Omental fat pad (tissue), 4 donors: ENCODE data around the gene UQCR10. TPM values are rescaled to one million over a fixed set of nuclear protein-coding genes. Genes with fewer than 3 reads are reported as not detected.

Experiments used
- ATAC-seq: fragments of 150-250 bp; one replicate; pipeline ENCODE4 v1.9.1; 2016; ENCODE audit warnings: mild to moderate bottlenecking, moderate library complexity; ENCODE audit not compliant: low FRiP score
- DNase-seq: peaks from one replicate; pipeline ENCODE4 v3.0.0-alpha.2; 2019; ENCODE audit warnings: low spot score
- CTCF ChIP-seq, 3 donors: fragments of 450-650 bp; IDR thresholded peaks; one replicate each; pipeline ENCODE4 v1.5.1; 2016 to 2017; ENCODE audit warnings: antibody characterized with exemption in 3 of 3, mild to moderate bottlenecking in 3 of 3, moderate library complexity in 2 of 3
- total RNA-seq, 4 donors: library from RNA; depleted of rRNA; stranded (reverse); fragments of >200 nt; gene quantifications; one replicate each; pipeline ENCODE4 v1.1.0, GENCODE V29; 2016

UQCR10 gene
- 10 to 100 TPM; 47.3 to 73.6 (median 65.4) TPM for total RNA-seq

- DNase-seq: peak; percentile 87
- ATAC-seq: peak; percentile 91
- no peak for TF ChIP-seq CTCF (IDR thresholded peaks at IDR 0.05)
These were observed at the start of gene UQCR10 for GRCh38 chr22:29767171-29768051. TSS of gene UQCR10 (plus strand) at chr22:29767369. CDS start at chr22:29767399, 30 bp downstream.

- ATAC-seq (no peak), DNase-seq (no peak)
- no peak for TF ChIP-seq CTCF (IDR thresholded peaks at IDR 0.05)
These were observed 49.4 kb upstream of the UQCR10 start for GRCh38 chr22:29717789-29718188.

GRCh38 chr22:29718949-29719898 lies 47.9 kb upstream of the UQCR10 start:
- TF ChIP-seq CTCF (IDR thresholded peaks at IDR 0.05): no peak
- ATAC-seq (no peak), DNase-seq (no peak)

GRCh38 chr22:29719899-29720645 lies 47.1 kb upstream of the UQCR10 start, which contains the start of gene CABP7:
TSS of gene CABP7 (plus strand) at chr22:29720003. CDS start at chr22:29720425, 422 bp downstream.
- no peak for DNase-seq
- TF ChIP-seq CTCF (IDR thresholded peaks at IDR 0.05): no peak
- no peak for ATAC-seq

- ATAC-seq: no peak
- no peak for DNase-seq
- no peak for TF ChIP-seq CTCF (IDR thresholded peaks at IDR 0.05)
These were observed 46.3 kb upstream of the UQCR10 start for GRCh38 chr22:29720811-29721323.

- ATAC-seq: no peak
- TF ChIP-seq CTCF (IDR thresholded peaks at IDR 0.05): no peak
- DNase-seq: no peak
These were observed 45.0 kb upstream of the UQCR10 start for GRCh38 chr22:29722151-29722550.
